Nephron progenitor cell (in vitro differentiated cells): ENCODE results near the gene ELP6.

Experiments used
- DNase-seq: peaks from one replicate; pipeline ENCODE4 v3.0.0; 2021
- H3K27ac Mint-ChIP-seq: 2 replicates; pipeline ENCODE4 v1.8.0; 2021; ENCODE audit warnings: mild to moderate bottlenecking, moderate library complexity, mixed read lengths
- H3K27me3 Mint-ChIP-seq: 2 replicates; pipeline ENCODE4 v1.8.0; 2021; ENCODE audit warnings: mild to moderate bottlenecking, low read depth, mixed read lengths; ENCODE audit not compliant: poor library complexity
- H3K36me3 Mint-ChIP-seq: 2 replicates; pipeline ENCODE4 v1.8.0; 2021; ENCODE audit warnings: low read depth, mixed read lengths
- H3K4me1 Mint-ChIP-seq: 2 replicates; pipeline ENCODE4 v1.8.0; 2021; ENCODE audit warnings: mixed read lengths
- H3K4me3 Mint-ChIP-seq: 2 replicates; pipeline ENCODE4 v1.8.0; 2021; ENCODE audit warnings: mild to moderate bottlenecking, moderate library complexity, mixed read lengths
- H3K9me3 Mint-ChIP-seq: 2 replicates; pipeline ENCODE4 v1.8.0; 2021; ENCODE audit warnings: mild to moderate bottlenecking, moderate library complexity, mixed read lengths
- TF ChIP-seq, protein P1 (sequence below): fragments of 200-600 bp; sonication (generic); IDR thresholded peaks from 2 replicates; pipeline ENCODE4 v1.5.0; 2021; ENCODE audit warnings: antibody characterized with exemption

The ELP6 gene, protein sequence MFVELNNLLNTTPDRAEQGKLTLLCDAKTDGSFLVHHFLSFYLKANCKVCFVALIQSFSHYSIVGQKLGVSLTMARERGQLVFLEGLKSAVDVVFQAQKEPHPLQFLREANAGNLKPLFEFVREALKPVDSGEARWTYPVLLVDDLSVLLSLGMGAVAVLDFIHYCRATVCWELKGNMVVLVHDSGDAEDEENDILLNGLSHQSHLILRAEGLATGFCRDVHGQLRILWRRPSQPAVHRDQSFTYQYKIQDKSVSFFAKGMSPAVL

DNA sequence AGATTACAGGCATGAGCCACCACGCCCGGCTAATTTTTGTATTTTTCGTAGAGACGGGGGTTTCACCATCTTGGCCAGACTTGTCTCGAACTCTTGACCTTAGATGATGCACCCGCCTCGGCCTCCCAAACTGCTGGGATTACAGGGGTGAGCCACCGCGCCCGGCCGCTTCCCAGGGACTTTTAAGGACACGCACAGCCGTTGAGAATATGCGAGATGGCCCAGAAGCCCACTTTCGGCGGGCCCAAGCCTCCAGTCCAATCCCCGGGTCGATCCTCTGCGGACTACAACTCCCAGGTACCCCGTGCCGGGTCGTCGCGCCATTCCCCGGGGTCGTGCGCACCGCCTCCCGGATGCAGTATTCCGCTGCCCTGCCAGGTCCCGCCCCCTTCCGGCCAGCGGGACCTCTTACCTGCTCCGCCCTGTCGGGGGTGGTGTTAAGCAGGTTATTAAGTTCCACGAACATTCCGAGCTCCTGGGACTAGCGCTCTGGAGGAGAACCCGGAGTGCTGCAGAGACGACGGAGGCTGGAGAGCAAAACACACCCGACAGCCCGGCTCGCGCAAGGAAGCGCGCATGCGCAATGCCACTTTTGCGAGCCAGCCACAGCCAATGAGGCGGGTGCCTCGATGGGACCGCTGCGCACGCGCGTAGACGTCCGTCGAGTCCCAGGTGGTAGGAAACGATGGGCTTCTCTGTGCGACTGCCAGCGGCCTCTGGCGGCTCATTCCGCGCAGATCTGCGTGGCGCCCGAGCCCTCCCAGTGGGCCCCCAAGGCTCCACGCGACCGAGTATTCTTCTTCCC lies at the start of gene ELP6:
Gene ELP6, minus strand, starts transcription at position 588 of the 805 bp plus-strand sequence. Its CDS starts 122 bp downstream, at position 466.
- peak within 1 kb of the TSS; percentile 96 for H3K4me3 Mint-ChIP-seq
- H3K27me3 Mint-ChIP-seq = peaks cover 2% of the 10 kb centered on the region
- no peaks in the 10 kb centered on the region for H3K9me3 Mint-ChIP-seq
- DNase-seq = peak; percentile 95
- H3K4me1 Mint-ChIP-seq = peaks cover 37% of the 10 kb centered on the region
- H3K36me3 Mint-ChIP-seq = peaks cover 24% of the 10 kb centered on the region
- H3K27ac Mint-ChIP-seq = peak within 1 kb of the TSS; percentile 97
- TF ChIP-seq, protein P1, sequence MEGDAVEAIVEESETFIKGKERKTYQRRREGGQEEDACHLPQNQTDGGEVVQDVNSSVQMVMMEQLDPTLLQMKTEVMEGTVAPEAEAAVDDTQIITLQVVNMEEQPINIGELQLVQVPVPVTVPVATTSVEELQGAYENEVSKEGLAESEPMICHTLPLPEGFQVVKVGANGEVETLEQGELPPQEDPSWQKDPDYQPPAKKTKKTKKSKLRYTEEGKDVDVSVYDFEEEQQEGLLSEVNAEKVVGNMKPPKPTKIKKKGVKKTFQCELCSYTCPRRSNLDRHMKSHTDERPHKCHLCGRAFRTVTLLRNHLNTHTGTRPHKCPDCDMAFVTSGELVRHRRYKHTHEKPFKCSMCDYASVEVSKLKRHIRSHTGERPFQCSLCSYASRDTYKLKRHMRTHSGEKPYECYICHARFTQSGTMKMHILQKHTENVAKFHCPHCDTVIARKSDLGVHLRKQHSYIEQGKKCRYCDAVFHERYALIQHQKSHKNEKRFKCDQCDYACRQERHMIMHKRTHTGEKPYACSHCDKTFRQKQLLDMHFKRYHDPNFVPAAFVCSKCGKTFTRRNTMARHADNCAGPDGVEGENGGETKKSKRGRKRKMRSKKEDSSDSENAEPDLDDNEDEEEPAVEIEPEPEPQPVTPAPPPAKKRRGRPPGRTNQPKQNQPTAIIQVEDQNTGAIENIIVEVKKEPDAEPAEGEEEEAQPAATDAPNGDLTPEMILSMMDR = peak; percentile 30

DNA sequence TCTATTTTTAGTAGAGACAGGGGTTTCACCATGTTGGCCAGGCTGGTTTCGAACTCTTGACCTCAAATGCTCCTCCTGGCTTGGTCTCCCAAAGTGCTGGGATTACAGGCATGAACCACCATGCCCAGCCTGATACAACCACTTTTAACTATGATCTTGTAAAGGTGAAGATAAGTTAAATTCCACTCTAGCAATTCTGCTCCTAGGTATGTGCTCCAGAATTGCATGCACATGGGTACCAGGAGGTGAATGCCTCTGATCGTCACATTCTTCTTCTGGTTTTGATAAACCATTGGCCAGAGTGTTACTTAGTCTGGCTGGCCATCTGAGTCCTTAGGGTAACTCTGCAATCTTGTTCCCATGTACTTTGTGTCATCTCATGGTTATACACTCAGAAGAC lies 42.8 kb upstream of the ELP6 start:
- no peak overlapping the region for H3K4me3 Mint-ChIP-seq
- H3K36me3 Mint-ChIP-seq = no peaks in the 10 kb centered on the region
- TF ChIP-seq, protein P1 = no peak
- no peak for DNase-seq
- H3K9me3 Mint-ChIP-seq = peaks cover 11% of the 10 kb centered on the region
- H3K27ac Mint-ChIP-seq = no peak overlapping the region
- H3K27me3 Mint-ChIP-seq = peaks cover 25% of the 10 kb centered on the region
- H3K4me1 Mint-ChIP-seq = peaks cover 5% of the 10 kb centered on the region

DNA sequence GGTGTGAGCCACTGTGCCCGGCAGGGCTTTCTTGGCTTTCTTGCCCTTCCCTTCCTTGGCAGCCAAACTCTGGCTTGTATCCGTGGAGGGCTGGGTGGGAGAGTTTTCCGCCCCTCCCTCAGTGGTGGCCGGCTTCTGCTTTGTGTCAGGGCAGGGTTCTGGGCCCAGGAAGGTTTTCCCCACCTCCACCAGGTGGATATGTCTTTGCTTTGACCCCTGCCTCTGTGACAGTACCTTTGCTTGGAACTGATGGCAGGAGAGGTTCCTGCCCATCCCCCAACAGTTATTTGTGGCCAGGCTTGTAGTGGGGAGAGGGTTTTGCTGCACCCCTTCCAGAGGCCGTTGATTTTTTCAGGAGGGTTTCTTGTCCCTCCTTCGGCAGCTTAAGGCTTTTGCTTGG lies 40.8 kb upstream of the ELP6 start:
- no peak for DNase-seq
- H3K9me3 Mint-ChIP-seq = peaks cover 11% of the 10 kb centered on the region
- H3K4me1 Mint-ChIP-seq = peaks cover 5% of the 10 kb centered on the region
- H3K36me3 Mint-ChIP-seq = no peaks in the 10 kb centered on the region
- TF ChIP-seq, protein P1 = no peak
- peaks cover 42% of the 10 kb centered on the region for H3K27me3 Mint-ChIP-seq
- no peak overlapping the region for H3K4me3 Mint-ChIP-seq
- H3K27ac Mint-ChIP-seq = no peak overlapping the region

DNA sequence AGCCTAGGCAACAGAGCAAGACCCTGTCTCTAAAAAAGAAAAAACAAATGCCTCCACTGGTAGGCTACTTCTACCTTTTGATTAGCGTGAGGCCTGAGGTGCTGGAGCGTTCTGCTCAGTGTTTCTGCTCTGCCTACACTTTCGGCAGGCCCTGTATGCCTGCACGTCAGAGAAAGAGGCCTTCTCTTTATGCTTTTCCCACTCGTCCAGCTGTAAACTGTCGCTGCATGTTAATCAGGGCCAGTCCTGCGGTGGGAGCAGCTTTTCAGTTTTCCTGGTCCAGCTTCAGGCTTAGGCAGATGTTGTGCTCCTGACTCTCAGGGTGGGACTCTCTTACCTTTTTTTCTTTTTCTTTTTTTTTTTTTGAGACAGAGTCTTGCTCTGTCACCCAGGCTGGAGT lies 39.9 kb upstream of the ELP6 start:
- no peaks in the 10 kb centered on the region for H3K36me3 Mint-ChIP-seq
- no peak overlapping the region for H3K4me3 Mint-ChIP-seq

DNA sequence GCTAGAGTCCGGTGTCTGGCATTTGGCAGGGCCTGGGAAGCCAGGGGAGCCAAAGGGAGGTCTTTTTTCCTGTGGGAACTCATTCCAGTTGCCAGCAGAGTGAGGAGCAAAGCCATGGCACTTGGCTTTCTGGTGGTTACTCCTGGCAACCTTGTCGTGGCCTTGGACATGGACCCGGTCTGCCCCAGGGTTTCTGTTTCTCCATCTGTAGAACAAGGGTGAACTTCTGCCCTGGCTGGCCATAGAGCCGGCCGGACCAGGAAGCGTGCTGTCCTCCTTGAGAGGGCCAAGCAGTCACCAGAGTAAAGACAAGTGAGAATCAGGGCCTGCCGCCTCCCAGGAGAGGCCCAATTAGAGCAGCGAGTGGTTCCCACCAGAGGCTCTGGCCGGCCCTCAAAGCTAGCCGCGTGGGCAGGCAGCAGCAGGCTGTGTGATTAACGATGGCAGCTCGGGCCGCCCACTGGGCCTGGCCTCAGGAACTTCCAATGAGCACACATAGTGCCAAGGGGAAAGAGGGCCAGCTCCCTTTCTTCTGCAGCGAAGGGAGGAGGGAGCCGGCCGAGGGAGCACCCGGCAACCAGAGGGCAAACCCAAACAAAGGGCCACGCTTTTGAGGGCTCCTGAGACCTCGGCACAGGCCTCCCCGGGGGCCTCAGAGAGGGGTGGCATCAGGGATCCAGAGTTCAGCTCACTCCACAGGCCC lies 29.1 kb upstream of the ELP6 start:
- TF ChIP-seq, protein P1 = no peak
- Mint-ChIP-seq H3K36me3 (no peaks in the 10 kb centered on the region), H3K27ac (no peak overlapping the region), H3K27me3 (peaks cover 18% of the 10 kb centered on the region), H3K9me3 (peaks cover 4% of the 10 kb centered on the region), H3K4me3 (no peak overlapping the region), H3K4me1 (peaks cover 22% of the 10 kb centered on the region)
- peak; percentile 66 for DNase-seq

More for the DNA sequence above, 39.9 kb upstream of the ELP6 start:
- Mint-ChIP-seq H3K27me3 (peaks cover 50% of the 10 kb centered on the region), H3K4me1 (peaks cover 5% of the 10 kb centered on the region), H3K9me3 (peaks cover 11% of the 10 kb centered on the region), H3K27ac (no peak overlapping the region)
- TF ChIP-seq, protein P1 = no peak
- DNase-seq = no peak
